ENCODE results near the gene MIGA1.

The MIGA1 gene

DNA sequence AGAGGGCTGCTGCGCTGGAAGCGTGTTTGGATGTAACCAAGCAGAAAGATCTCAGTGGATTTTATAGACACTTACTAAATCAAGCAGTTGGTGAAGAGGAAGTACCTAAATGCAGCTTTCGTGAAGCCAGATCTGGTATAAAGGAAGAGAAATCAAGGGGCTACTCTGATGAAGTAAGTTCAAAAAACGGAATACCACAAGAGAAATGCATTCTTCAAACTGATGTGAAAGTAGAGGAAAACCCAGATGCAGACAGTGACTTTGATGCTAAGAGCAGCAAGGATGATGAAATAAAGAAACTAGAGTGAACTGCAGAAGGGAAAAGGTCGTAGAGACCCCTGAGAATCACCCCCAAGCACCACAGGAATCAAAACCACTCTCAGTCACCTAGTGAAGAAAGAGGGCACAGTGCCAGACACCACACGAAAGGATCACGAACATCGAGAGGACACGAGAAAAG, 68.2 kb downstream of the MIGA1 start:
- no peak for DNase-seq (ENCODE audit: low read depth)

DNA sequence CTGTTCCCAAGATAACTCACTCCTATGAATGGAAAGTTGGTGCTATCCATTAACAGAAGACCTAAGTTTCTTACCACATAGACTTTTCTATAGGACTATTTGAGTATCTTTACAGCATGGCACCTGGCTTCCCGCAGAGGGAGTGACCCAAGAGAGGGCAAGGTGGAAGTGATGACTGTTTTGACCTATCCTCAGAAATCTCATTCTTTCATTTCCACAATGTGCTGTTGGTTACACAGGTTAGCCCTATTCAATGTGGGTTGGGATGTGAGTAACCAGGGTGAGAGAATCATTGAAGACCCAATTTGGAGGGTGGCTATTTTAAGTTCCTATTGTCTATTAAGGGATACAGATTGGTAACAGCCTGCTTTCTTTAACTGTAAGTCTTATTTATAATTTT, 70.6 kb downstream of the MIGA1 start:
- DNase-seq (ENCODE audit: low read depth): no peak

GRCh38 chr1:77857552-77857951, 78.1 kb downstream of the MIGA1 start:
- DNase-seq (ENCODE audit: low read depth): peak; percentile 72

DNA sequence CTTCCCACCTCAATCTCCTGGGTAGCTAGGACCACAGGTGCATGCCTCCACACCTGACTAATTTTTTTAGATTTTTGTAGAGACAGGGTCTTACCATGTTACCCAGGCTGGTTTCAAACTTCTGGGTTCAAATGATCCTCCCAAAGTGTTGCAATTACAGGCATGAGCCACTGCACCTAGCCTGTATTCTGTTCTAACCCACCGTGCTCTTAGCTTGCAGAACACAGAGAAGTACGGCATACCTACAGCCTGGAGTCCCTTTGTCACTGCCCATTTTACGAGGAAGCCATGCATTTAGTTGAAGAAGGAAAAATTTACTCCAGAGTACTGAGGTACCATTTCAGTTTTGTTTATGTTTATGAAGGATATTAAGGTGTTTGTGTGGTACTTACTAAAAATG, 79.3 kb downstream of the MIGA1 start:
- no peak for DNase-seq (ENCODE audit: low read depth)

DNA sequence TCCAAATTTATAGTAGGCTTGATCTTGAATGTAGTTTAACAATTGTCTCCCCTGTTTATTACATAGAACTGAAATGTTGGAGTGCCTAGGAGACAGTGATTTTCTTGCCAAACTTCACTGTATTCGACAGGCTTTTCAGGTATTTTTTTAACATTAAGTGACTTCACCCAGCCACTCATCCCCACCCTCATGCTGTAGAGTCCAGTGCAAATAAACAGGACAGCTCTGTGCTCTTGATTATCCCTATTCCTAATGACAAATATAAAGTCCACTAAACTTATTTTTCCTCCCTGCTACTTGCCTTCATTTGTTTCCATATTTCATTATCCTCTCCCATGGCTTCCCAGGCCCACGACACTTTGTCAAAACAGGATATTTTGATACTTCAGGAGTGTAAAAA, 79.8 kb downstream of the MIGA1 start:
- no peak for DNase-seq (ENCODE audit: low read depth)

DNA sequence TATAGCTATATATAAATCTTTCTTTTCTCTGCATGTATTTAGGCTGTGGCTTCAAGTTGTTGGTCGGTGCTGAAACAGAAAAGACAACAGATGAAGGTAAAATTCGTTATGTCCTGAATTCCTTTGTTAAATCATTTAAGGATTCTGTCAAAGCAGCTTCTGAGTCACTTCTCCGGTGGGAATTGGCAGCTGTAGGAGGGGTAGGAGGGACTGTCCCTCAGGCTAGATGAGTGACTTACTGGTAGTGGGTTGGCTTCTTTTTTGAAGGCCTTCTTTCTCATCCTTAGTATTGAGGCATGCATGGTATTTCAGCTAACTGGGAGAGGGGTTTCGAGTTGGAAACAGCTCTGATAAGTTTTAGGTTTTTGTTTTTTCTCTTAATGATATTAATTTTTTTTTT, 86.8 kb downstream of the MIGA1 start:
- peak; percentile 66 for DNase-seq (ENCODE audit: low read depth)

- no peak for DNase-seq (ENCODE audit: low read depth)
These were observed 93.2 kb downstream of the MIGA1 start for GRCh38 chr1:77872645-77873044.

- no peak for DNase-seq (ENCODE audit: low read depth)
These were observed 94.0 kb downstream of the MIGA1 start for GRCh38 chr1:77873461-77873860.

DNA sequence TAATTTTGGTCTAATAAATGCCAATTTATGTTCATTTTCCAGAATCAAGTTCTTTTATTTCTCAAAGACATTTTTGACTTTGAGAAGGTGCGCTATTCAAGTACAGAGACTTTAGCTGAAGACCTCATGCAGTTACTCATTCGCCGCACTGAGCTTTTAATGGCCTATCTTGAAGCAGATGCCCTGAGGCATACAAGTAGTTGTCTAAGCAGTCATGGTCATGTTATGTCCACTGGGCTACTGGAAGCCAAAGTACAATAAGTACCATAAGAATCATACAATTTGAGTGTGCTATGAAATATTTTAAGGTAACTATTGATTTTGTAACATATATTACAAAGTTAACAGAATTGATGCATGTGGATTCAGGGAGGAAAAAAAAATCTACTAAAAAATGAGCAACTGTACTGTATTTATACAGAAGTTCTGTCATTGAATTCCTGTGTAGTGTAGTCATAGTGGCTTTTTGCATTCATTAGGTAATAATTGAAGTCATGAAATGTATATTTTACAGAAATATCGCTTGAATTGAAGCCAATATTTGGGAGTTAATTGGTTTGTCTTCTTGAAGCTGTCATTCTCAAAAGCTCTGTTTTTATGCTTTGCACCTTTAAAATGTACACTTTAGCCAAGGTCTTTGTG, 95.5 kb downstream of the MIGA1 start:
- DNase-seq (ENCODE audit: low read depth): peak; percentile 94

DNA sequence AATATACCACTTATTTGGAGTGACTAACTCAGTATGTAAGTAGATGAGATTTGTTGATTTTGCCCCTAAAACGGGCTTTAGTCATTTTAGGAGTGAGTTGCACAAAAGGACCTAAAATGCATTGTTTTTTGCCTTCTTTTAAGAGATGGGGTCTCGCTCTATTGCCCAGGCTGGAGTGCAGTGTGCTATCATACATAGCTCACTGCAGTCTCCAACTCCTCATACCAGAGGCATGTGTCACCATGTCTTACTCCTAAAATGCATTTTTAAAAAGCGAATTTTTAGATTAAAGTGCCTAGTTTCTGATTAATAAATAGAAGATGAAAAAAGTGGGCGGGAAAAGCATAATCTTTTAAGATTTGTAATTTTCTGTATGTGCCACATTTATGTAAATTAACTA, 97.4 kb downstream of the MIGA1 start:
- DNase-seq (ENCODE audit: low read depth): peak; percentile 73

GRCh38 chr1:77881061-77881460, 101.6 kb downstream of the MIGA1 start:
- DNase-seq (ENCODE audit: low read depth): no peak

GRCh38 chr1:77882411-77882810, 103.0 kb downstream of the MIGA1 start:
- DNase-seq (ENCODE audit: low read depth): no peak

- DNase-seq (ENCODE audit: low read depth): peak; percentile 90
These were observed 108.8 kb downstream of the MIGA1 start, which contains the start of gene NEXN for GRCh38 chr1:77888081-77888780. NEXN (plus strand) TSS chr1:77888624; CDS start chr1:77916107, 27,483 bp downstream.

- DNase-seq (ENCODE audit: low read depth): peak; percentile 73
These were observed 109.6 kb downstream of the MIGA1 start for GRCh38 chr1:77888781-77889642.

- DNase-seq (ENCODE audit: low read depth): peak; percentile 90
These were observed 110.2 kb downstream of the MIGA1 start for GRCh38 chr1:77889671-77890070.

DNA sequence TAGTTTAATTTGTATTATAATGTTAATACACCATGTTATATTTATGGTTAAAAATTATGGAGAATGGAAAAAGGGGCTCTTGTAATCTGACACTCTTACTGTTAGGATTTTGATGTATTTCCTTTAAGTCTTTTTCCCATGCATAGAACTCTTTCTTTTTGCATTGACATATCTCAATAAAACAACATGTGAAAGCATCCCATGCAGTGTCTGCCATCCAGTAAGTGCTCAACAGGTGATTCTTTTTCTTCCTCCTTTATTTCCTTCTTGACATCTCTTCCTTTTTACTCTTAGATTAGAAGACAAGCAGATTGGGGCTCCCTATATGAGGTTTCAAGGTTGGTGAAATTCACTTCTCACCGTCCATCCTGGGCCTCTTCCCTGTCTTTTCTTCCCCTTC, 111.8 kb downstream of the MIGA1 start:
- no peak for DNase-seq (ENCODE audit: low read depth)

- peak; percentile 52 for DNase-seq (ENCODE audit: low read depth)
These were observed 120.3 kb downstream of the MIGA1 start for GRCh38 chr1:77899647-77900320.

GRCh38 chr1:77900687-77901293, 121.3 kb downstream of the MIGA1 start:
- peak; percentile 59 for DNase-seq (ENCODE audit: low read depth)

- no peak for DNase-seq (ENCODE audit: low read depth)
These were observed 126.2 kb downstream of the MIGA1 start for GRCh38 chr1:77905603-77906002.

DNA sequence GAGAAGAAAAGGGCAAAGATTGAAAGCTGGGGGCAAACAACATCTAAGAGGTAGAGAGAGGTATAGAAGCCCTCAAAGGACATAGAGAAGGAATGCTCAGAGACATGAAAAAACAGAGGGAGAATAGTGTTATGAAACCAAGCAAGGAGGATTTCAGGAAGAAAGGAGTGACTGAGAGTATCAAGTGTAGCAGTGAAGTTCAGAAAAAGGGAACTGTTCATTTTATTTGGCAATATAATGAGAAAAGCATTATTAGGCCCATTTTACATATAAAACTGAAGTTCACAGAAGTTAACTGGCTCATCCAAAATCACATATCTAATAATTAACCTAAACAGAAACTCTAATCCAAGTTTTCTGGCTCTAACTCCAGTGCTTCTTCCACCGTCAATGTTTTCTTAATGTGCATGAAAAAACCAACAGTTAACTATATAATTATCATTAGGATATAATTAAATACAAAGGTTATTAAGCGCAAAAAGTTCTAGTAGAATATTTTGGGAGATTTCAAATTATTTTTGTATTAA, 126.6 kb downstream of the MIGA1 start:
- DNase-seq (ENCODE audit: low read depth): no peak

GRCh38 chr1:77906624-77907023, 127.2 kb downstream of the MIGA1 start:
- no peak for DNase-seq (ENCODE audit: low read depth)
